ENCODE results near the gene XRCC3.

XRCC3 gene

DNA sequence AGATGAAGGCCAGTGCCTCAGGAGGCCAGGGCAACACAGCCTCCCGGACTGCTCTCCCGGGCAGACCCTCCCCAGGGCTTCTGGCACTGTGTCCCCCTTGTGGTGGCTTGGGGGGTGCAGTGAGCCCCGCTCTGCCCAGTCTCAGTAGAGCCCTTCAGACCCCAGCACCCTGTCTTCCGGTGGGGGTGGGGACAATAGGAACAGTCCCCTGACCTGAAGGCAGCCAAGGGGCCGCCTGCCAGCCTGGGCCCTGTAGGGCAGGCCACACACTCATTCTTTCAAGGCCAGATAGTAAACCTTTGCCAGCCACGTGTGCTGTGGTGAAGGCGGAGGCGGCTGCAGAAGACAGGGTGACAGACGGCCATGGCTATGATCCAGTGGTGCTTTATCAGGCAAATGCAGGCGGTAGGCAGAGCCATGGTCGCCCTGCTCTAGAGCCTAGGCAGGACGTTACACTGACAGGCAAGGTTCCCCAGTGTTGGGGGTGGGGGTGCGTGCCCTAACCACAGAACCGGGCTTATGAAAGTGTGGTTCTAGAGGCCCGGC, 15.3 kb upstream of the XRCC3 start:
- TF ChIP-seq CTCF (IDR thresholded peaks at IDR 0.05; ENCODE audit: low read depth, low read length) = no peak
- TF ChIP-seq MYC (IDR thresholded peaks at IDR 0.05; ENCODE audit: low read depth, low read length) = no peak
- TF ChIP-seq MAX (IDR thresholded peaks at IDR 0.05; ENCODE audit: low read depth, low read length) = no peak
- TF ChIP-seq POLR2A (IDR thresholded peaks at IDR 0.05; ENCODE audit: extremely low read depth, insufficient read length) = no peak
- no peak overlapping the region for H3K4me3 ChIP-seq (ENCODE audit: low read depth, low read length)
- no peak for DNase-seq (ENCODE audit: low read depth)

DNA sequence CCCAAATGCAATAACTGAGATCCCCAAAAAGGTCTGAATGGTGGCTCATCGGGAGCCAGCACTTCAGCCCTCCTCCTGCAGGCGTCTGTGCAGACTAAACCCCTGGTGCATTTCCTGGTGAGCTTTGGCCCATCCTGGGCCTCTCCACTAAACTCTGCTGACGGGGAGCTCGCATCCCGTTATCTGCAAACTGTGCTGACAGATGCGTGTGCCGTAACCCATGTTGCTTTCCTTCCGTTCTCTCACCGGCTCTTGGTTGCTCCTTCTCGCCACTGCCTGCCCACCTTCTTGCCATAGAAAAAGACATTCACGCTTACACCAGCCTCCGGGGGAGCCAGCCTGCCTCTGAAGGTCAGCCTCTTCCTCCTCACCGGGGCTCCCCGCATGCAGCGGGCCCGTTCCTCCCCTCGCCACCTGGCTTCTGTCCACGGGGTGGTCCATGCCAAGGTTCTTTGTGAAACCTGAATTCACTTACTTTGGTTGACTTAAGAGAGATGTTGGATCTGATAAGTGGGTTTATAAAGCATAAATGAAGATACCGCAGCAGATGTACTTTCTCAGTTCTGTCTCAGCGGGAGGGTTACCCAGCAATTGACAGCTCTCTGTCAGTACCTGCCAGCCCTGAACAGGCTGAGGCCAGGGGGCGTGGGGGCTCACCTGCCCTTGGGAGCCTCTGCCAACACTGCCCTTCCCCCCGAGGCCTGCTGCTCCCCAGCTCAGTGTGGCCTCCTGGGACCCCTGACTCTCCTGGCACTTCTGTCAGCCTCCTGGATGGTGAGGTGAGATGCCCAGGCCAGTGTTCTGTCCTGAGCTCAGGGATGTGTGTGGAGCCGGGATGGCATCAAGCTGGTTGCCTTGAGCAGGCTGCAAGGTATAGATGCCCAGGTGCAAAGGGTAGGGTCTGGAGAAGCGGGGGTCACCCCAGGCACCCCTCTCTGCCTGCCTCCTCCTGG, 14.5 kb upstream of the XRCC3 start:
- DNase-seq (ENCODE audit: low read depth) = no peak
- TF ChIP-seq MYC (IDR thresholded peaks at IDR 0.05; ENCODE audit: low read depth, low read length) (no peak), POLR2A (IDR thresholded peaks at IDR 0.05; ENCODE audit: extremely low read depth, insufficient read length) (no peak), CTCF (IDR thresholded peaks at IDR 0.05; ENCODE audit: low read depth, low read length) (no peak), MAX (IDR thresholded peaks at IDR 0.05; ENCODE audit: low read depth, low read length) (no peak)
- H3K4me3 ChIP-seq (ENCODE audit: low read depth, low read length) = no peak overlapping the region

- TF ChIP-seq CTCF (IDR thresholded peaks at IDR 0.05; ENCODE audit: low read depth, low read length) (no peak), MYC (IDR thresholded peaks at IDR 0.05; ENCODE audit: low read depth, low read length) (no peak), POLR2A (IDR thresholded peaks at IDR 0.05; ENCODE audit: extremely low read depth, insufficient read length) (no peak), MAX (IDR thresholded peaks at IDR 0.05; ENCODE audit: low read depth, low read length) (no peak)
- H3K4me3 ChIP-seq (ENCODE audit: low read depth, low read length) = no peak overlapping the region
- no peak for DNase-seq (ENCODE audit: low read depth)
Measured at GRCh38 chr14:103728721-103729120, 13.5 kb upstream of the XRCC3 start.

GRCh38 chr14:103728141-103728540, 12.9 kb upstream of the XRCC3 start:
- DNase-seq (ENCODE audit: low read depth) = no peak
- TF ChIP-seq MAX (IDR thresholded peaks at IDR 0.05; ENCODE audit: low read depth, low read length) (no peak), POLR2A (IDR thresholded peaks at IDR 0.05; ENCODE audit: extremely low read depth, insufficient read length) (no peak), MYC (IDR thresholded peaks at IDR 0.05; ENCODE audit: low read depth, low read length) (no peak), CTCF (IDR thresholded peaks at IDR 0.05; ENCODE audit: low read depth, low read length) (no peak)
- no peak overlapping the region for H3K4me3 ChIP-seq (ENCODE audit: low read depth, low read length)

DNA sequence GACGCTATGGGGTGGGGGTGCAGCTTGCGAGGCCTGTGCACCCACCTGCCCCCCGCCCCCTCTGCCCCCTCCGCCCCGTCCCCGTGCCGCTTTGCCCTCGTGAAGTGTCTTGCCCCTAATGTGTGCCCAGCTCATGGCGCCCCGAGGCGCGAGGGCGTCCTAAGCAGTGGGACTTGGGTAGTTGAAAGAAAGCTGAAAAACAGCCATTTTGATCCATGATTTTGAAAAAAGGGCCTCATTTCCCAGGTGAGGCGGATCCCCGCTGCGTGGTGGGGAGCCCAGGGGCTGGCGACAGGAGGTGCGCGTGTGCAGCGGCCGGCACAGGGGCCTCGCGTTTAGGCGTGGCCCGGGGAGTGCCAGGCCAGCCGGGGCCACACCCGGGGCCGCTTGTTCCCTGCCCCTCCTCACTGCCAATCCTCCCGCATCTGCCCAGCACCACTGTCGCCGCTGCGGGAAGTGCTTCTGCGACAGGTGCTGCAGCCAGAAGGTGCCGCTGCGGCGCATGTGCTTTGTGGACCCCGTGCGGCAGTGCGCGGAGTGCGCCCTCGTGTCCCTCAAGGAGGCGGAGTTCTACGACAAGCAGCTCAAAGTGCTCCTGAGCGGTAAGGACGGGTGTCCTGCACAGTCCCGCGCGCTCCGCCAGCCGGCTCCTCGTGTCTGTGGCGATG, 12.2 kb upstream of the XRCC3 start:
- no peak overlapping the region for H3K4me3 ChIP-seq (ENCODE audit: low read depth, low read length)
- no peak for DNase-seq (ENCODE audit: low read depth)
- TF ChIP-seq MAX (IDR thresholded peaks at IDR 0.05; ENCODE audit: low read depth, low read length) (no peak), CTCF (IDR thresholded peaks at IDR 0.05; ENCODE audit: low read depth, low read length) (no peak), POLR2A (IDR thresholded peaks at IDR 0.05; ENCODE audit: extremely low read depth, insufficient read length) (no peak), MYC (IDR thresholded peaks at IDR 0.05; ENCODE audit: low read depth, low read length) (no peak)

Measured in NB4 (cell line).